ENCODE measurements around the gene BUD23.

GRCh38 chr7:73723813-73724212, 40.4 kb downstream of the BUD23 start:
- TF ChIP-seq, protein P1, sequence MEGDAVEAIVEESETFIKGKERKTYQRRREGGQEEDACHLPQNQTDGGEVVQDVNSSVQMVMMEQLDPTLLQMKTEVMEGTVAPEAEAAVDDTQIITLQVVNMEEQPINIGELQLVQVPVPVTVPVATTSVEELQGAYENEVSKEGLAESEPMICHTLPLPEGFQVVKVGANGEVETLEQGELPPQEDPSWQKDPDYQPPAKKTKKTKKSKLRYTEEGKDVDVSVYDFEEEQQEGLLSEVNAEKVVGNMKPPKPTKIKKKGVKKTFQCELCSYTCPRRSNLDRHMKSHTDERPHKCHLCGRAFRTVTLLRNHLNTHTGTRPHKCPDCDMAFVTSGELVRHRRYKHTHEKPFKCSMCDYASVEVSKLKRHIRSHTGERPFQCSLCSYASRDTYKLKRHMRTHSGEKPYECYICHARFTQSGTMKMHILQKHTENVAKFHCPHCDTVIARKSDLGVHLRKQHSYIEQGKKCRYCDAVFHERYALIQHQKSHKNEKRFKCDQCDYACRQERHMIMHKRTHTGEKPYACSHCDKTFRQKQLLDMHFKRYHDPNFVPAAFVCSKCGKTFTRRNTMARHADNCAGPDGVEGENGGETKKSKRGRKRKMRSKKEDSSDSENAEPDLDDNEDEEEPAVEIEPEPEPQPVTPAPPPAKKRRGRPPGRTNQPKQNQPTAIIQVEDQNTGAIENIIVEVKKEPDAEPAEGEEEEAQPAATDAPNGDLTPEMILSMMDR (IDR thresholded peaks at IDR 0.05), result no peak
- TF ChIP-seq EZH2 (IDR thresholded peaks at IDR 0.05; ENCODE audit: borderline replicate concordance, insufficient read depth, low read depth, low read length, poor library complexity, severe bottlenecking), result no peak
